Panc1 (cell line): ENCODE results near the gene OR4F17.
"Not testable (repeated sequence)": the region's sequence is repeated elsewhere in the genome, so short reads cannot be mapped to it uniquely, and the experiment has no call there.

Experiments
- CTCF ChIP-seq: fragments of 450-650 bp; IDR thresholded peaks from 2 replicates; pipeline ENCODE4 v1.5.1; 2017; ENCODE audit warnings: mild to moderate bottlenecking
- POLR2AphosphoS5 ChIP-seq: IDR thresholded peaks from 2 replicates; pipeline ENCODE4 v1.6.1; 2012; ENCODE audit warnings: mild to moderate bottlenecking, low read depth, low read length, moderate library complexity

- TF ChIP-seq POLR2AphosphoS5, CTCF: not testable (repeated sequence)
Observed at GRCh38 chr19:106804-107203, at the start of gene OR4F17.
